D721Med (cell line): ENCODE results near the gene STK16.

ENCODE experiments used
- DNase-seq: peaks from one replicate; pipeline ENCODE4 v3.0.0; 2011; ENCODE audit warnings: low spot score; ENCODE audit not compliant: insufficient read length
- FAIRE-seq: peaks from 2 replicates; lab custom pipeline; 2011; peaks lifted over from hg19 to GRCh38; lab: Jason Lieb, UNC
- TF ChIP-seq, protein P1 (sequence below): IDR thresholded peaks from 2 replicates; pipeline ENCODE4 v1.5.1; 2012; ENCODE audit warnings: mild to moderate bottlenecking, control low read depth; ENCODE audit not compliant: insufficient read depth; ENCODE audit errors: missing control alignments

Gene STK16

GRCh38 chr2:219266886-219267285 is 21.6 kb downstream of the STK16 start:
- TF ChIP-seq, protein P1, sequence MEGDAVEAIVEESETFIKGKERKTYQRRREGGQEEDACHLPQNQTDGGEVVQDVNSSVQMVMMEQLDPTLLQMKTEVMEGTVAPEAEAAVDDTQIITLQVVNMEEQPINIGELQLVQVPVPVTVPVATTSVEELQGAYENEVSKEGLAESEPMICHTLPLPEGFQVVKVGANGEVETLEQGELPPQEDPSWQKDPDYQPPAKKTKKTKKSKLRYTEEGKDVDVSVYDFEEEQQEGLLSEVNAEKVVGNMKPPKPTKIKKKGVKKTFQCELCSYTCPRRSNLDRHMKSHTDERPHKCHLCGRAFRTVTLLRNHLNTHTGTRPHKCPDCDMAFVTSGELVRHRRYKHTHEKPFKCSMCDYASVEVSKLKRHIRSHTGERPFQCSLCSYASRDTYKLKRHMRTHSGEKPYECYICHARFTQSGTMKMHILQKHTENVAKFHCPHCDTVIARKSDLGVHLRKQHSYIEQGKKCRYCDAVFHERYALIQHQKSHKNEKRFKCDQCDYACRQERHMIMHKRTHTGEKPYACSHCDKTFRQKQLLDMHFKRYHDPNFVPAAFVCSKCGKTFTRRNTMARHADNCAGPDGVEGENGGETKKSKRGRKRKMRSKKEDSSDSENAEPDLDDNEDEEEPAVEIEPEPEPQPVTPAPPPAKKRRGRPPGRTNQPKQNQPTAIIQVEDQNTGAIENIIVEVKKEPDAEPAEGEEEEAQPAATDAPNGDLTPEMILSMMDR: no peak
- no peak for DNase-seq
- no peak for FAIRE-seq

DNA sequence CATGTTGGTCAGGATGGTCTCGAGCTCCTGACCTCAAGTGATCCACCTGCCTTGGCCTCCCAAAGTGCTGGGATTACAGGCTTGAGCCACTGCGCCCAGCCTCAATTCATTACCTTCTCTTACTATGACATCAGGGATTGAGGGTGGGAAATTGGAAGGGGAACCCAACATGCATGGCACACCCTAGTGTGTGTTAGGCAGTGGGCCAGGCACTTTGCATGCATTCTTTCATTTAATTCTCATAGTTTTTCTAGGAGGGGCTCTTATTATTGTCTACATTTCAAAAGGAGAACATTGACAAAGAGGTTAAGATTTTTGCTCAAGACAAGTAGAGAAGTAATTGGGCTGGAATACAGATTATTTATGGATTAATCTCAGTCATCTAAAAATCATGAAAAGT is 23.0 kb downstream of the STK16 start:
- TF ChIP-seq, protein P1: no peak
- FAIRE-seq (no peak), DNase-seq (no peak)

- FAIRE-seq (no peak), DNase-seq (no peak)
- TF ChIP-seq, protein P1: no peak
Observed at GRCh38 chr2:219269362-219270054, 24.2 kb downstream of the STK16 start.

GRCh38 chr2:219270055-219270372 is 24.7 kb downstream of the STK16 start:
- FAIRE-seq (no peak), DNase-seq (no peak)
- TF ChIP-seq, protein P1: no peak

DNA sequence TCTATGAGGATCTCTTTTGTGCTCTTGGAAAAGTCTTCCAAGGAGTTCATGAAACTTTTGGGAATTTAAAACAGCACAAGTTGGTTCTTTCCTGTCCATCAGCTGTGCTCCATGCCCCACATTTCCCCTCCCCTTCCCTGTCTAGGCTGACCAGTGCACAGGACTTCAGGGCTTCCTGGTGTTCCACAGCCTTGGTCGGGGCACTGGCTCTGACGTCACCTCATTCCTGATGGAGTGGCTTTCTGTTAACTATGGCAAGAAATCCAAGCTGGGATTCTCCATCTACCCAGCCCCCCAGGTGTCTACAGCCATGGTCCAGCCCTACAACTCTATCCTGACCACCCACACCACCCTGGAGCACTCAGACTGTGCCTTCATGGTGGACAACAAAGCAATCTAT is 25.7 kb downstream of the STK16 start:
- no peak for DNase-seq
- TF ChIP-seq, protein P1: no peak
- no peak for FAIRE-seq

GRCh38 chr2:219272356-219272755 is 27.1 kb downstream of the STK16 start:
- DNase-seq (no peak), FAIRE-seq (no peak)
- TF ChIP-seq, protein P1: no peak

DNA sequence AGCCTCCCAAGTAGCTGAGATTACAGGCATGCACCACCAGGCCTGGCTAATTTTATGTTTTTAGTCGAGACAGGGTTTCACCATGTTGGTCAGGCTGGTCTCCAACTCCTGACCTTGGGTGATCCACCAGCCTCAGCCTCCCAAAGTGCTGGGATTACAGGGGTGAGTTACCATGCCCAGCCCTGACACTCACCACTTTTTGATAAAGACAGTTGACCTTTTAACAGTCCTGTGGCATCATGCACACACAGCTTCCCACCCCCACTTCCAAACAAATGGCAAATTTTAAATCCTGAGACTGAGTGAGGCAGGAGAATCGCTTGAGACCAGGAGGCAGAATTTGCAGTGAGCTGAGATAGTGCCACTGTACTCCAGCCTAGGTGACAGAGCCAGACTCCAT is 27.7 kb downstream of the STK16 start:
- FAIRE-seq (no peak), DNase-seq (no peak)
- TF ChIP-seq, protein P1: no peak
